Skin of body (tissue), 2 donors: ENCODE data around the gene VPS13D. TPM values are rescaled to one million over a fixed set of nuclear protein-coding genes. Genes with fewer than 3 reads are reported as not detected.

ENCODE experiments used
- DNase-seq: peaks from one replicate; lab custom pipeline; 2025; lab: John Stamatoyannopoulos, UW
- total RNA-seq: library from RNA; depleted of rRNA; stranded (reverse); fragments of >200 nt; gene quantifications from one replicate; pipeline ENCODE4 v1.2.3, GENCODE V29; 2014

The VPS13D gene
- total RNA-seq, 1 donor from 2014 or later = 63.3 TPM

DNA sequence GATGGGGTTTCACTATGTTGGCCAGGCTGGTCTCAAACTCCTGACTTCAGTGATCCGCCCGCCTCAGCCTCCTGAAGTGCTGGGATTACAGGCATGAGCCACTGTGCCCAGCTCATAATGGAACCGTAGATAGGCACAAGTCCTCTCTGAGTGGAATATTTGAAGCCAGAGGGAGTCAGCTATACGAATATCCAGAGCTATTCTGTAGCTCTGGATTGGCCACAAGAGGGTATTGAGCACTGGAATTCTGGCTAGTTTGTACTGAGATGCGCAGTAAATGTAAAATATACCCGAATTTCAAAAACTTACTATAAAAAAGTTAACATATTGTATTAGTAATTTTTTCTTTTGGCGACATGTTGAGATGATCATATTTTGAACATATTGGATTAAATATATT, 851 bp upstream of the VPS13D start:
- no peak for DNase-seq

DNA sequence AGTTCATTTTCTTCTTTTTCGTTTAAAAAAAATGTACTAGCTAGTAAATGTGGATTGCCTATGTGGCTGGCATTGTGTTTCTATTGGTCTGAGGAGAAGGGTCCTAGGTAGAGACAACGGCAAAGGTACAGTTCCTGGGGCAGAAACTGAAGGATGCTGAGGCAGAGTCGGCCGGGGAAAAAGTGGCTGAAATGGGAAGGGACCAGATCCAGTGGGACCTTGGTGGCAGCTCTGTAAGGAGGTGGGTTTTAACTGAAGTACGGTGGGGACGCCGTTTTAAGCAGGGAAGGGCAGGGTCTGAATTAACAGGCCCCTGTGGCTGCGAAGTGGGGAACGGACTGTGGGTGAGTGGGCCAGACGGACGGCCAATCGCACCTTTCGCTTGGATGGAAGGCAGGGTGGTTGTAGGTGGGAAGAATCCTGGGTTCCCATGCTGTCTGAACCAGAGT, 420 bp upstream of the VPS13D start:
- DNase-seq = no peak

DNA sequence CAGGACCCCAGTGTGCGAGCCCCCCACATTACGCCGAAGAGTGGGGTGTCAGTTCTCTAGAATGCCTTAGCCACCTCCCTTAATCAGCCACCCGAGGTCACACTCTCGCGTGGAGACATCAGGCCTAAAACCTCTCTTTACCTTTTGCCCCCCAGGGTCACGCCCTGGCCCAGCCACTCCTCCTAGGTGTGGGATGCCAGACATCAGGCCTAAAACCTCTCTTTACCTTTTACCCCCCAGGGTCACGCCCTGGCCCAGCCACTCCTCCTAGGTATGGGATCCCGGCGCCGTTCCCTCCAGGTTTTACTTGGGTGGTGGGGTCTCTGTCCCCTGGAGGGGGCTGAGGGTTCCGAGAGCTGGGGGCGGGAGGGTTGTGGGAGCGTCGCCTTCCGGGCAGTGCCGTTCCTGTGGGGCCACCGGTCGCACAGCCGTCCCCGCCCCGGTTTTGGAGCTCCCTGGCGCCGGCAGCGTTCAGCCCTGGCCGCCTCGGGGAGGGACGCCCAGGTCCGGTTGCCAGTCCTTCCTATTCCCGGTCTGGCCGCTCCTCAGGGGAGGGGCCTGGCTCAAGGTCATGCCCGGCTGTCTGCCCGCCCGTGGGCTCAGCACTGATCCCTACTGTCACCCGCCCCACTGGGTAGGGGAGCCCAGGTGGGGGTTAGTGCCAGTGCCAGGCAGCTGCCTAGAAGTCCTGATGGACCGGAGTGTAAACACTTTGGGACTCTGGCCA, 882 bp downstream of the VPS13D start:
- no peak for DNase-seq

DNA sequence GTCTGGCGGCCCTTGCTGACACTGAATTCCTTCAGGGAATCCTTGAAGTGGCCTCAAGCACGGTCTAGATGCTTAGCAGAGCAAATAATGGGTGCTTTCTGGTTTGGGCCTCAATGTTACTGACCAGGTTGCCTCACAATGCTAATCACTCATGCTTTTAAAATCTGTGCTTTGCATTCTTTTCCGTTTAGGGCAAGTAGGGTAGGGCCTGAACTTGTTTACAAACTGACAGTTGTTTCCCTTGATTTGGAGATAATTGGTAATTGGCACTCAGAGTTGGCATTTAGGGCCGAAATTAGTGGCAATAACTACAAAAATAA, 1.4 kb downstream of the VPS13D start:
- no peak for DNase-seq

DNA sequence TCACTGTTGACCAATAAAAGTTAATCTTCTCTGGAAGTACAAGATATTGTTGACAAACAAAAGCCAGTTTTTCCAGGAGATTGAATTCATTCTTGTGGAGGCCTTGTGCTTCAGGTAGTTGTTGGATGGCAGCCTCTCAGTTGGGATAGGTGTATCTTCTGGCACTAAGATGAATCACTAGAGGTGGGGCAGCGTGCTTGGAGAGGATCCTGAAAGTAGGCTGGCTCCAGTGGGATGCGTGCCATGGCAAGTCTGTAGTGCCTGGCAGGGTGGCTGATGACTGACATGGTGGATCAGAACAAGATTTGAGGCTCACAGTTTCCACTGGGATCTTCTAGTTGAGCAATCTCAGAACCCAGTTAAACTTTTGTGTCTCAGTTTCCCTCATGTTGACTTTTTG, 2.4 kb downstream of the VPS13D start:
- peak; percentile 15 for DNase-seq

DNA sequence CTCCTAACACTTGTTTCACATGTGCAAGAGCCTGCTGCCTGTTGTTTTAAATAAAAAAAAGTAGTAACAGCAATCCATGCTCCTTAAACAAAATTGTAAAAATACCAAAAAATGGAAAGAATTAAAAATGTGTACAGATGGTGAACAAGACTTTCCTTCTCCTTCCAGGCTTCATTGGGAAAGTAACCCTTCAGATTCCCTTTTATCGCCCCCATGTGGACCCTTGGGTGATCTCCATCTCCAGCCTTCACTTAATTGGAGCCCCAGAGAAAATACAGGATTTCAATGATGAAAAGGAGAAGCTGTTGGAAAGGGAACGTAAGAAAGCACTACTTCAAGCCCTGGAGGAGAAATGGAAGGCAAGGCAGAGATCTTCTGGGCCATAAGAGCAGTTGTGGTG, 14.2 kb downstream of the VPS13D start:
- DNase-seq = no peak

DNA sequence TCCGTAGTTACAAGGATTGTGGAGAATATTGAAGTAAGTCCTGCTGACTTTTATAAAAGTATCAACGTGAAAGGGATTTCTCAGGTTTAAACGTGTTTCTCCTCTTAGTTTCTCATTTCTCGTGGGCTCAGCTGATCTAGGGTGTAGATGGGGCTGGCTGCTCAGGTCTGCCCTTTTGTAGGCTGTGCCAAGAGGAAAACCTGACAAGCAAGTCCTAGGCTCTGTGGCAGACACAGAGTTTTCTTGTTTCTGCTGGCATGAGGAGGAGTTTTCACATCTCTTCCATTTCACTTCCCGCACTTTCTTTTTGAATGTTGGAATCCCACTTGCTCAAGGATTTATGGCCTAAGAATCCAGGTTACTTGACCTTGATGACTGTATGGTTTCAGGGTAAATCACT, 14.8 kb downstream of the VPS13D start:
- no peak for DNase-seq

DNA sequence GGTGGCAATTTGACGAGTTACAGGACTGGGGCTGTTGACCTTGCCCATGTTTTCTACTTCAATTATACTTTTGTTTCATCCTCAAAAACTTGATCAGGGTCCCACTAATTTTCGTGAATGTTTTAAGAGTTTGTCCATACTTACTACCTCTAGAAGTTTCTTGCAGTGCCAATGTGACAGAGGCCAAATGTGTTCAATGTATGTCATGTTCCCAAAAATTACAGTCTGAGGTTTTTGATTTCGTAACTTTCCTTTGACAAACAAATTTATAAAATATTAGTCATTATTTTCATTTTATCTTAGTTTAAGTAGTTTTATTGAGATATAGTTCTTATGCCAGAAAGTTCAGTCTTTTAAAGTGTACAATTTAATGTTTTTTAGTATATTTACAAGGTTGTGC, 15.3 kb downstream of the VPS13D start:
- DNase-seq = no peak

DNA sequence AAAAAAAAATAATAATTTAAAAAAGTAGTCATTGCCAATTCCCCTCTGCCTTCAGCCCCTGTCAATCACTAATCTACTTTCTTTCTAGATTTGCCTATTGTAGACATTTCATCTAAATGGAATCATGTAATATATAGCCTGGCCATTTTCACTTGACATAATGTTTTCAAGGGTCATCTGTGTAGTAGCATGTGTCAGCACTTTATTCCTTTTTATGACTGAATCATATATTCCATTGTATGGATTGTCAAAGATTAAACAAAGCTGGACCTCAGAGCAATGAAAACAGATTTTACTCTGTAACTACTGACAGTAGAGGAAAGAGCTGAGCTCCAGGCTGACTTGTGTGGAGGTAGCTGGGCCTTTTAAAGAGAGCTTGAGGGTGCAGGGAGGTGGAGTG, 15.9 kb downstream of the VPS13D start:
- DNase-seq = no peak

DNA sequence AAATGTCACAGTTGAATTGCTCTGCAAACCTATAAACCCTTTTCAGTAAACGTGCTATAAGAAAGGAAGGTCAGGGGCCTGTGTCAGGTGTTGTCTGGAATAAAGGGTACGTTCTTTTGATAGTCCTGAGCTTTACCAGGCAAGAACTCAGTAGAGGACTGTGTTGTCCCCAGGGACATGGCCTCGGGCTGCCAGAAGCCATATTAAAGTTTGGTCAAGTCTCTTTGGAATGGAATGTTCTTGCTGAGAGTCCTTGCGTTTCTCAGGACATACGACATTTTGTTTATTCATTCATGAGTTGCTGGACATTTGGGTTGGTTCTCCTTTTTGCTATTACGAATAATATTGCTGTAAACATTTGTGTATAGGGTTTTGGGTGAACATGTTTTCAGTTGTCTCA, 16.8 kb downstream of the VPS13D start:
- DNase-seq = no peak

DNA sequence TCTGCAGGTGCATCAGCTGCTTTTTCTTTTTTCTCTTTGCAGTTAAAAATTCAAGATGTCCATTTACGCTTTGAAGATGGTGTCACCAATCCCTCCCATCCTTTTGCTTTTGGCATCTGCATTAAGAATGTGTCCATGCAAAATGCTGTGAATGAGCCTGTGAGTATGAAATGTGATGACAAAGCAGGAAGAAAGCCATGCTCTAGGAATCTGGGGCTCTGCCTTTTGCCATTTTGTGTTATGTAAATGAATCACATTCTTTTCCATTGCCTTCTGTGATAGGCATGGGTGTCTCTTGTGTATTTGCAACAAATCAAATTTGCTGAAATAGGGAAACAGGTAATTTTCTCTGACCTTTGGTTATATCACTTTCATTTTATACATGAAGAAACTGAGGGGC, 19.4 kb downstream of the VPS13D start:
- DNase-seq = no peak

DNA sequence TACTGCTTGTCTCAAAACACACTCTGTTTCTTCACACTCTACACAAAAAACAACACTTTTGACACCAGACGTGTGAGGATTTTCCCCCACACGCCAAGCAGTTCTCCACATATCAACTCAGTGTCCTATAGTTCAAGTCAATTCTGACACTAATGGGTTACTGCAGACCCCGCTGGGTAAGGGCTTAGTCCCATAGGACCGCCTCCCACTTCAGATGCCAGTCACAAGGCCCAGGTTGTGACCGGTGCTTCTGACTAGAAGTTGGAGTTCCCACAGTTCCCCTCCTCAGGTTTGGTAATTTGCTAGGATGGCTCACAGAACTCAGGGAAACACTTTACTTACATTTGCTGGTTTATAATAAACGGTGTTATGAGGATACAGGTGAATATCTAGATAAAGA, 19.9 kb downstream of the VPS13D start:
- no peak for DNase-seq

DNA sequence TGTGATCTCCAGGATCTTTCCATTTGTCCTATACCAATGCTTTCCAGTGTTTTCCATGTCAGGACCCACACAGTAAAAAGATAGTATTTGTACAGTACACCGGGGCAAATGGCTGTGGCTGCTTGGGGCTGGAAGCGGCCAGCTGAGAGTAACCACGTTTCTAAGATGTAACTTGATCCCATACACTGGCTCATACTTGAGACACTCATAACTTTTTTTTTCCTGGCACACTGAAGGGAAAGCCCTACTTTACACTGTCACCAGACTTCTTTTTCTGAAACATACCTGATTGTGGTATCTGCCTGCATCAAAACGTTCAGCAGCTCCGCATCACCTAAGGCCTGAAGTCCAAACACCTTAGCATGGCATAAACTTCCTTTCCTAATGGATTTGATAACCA, 21.6 kb downstream of the VPS13D start:
- no peak for DNase-seq

DNA sequence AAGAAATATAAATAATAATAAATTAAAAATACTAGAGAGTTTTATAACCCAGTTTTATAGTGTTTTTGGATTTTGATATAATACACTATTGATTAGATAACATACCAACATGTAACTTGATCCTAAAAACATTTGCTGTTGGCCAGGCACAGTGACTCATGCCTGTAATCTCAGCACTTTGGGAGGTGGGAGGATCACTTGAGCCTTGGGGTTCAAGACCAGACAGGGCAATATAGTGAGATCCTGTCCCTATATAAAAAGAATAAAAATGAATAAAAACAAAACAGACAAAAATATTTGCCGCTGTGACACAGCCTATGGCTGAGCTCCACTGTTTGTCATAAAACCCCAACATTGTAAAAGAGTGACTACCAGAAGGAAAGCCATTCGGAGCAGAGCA, 26.1 kb downstream of the VPS13D start:
- no peak for DNase-seq

DNA sequence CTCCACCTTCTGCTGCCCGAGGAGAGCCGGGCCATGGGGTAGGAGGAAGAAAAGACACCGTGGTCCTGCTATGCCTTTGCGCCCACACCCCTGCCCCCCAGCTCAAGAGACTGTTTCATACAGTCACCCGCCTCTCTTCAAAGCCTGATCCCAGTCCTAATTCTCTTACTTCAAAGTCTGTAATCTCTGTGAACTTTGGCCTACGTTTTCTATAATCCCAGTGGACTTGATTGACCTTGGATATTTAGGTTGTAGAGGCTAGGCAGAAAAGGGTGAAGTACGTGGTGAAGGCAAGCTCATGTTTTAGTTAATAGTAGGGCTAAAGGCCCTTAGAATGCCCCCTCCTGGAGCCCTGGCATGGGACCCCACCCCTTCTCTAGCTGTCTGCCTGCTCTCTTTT, 28.4 kb downstream of the VPS13D start:
- no peak for DNase-seq

DNA sequence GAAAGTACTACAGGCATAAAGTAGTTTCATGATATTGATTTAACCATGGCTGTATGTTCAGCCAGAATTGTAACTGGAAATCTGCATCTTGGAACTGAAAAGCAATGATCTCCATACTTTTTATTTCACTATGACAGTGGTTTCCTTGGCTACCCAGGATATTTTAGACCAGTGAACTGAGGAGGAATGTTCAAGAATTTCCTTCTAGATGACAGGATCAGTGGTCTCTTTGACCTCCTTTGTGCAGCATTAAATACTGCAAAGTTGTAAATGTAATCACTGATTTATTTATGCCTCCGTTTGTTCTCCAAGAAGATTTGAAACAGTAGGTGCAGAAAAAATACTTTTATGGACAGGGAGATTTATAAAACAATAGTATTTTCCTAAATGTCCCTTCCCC, 39.5 kb downstream of the VPS13D start:
- no peak for DNase-seq

DNA sequence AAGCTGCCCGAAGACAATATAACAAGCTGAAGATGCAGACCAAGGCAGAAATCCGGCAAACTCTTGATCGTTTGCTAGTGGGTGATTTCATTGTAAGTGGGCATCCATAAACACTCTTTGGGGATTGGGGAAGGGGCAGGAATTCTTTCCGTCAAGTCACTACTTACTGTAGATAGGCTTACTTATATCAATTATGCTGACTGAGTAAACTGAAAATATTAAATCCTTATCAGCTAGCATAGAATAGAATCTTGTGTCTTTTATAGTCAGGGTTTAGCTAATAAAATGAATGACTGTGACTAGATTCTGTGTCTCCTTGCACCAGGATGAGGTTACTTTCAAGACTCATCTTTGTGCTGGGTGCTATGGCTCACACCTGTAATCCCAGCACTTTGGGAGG, 41.2 kb downstream of the VPS13D start:
- no peak for DNase-seq

DNA sequence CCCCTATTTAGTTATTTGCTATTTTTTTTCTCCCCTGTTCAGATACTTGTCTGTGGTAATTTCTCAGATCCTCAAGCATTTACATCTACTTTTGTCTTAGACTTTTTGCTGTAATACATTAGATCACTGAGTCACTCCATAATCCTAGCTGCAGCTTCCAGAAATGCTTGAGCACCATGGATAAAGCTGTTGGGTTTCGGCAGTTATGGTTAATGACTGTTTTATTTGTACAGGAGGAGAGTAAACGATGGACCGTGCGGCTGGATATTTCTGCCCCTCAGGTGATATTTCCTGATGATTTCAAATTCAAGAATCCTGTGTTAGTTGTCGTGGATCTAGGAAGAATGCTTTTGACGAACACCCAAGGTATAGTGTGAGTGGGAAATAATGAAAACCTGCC, 42.9 kb downstream of the VPS13D start:
- no peak for DNase-seq

DNA sequence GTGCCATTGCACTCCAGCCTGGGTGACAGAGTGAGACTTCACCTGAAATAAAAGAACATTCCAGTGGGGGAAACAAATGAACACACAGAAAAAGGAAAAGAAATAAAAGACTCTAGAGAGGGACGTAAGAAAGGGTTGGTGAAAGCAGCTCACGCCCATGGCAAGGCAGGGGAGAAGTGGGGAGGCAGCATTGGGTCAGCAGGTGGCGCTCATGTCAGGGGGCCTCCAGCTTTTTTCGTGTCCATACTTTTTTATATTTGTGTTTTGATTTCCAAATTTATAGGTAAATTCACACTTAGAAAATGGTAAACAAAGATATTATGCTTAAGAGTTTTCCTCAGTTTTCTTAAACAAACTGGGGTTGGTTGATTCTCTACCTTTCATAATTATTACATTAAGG, 45.5 kb downstream of the VPS13D start:
- no peak for DNase-seq

DNA sequence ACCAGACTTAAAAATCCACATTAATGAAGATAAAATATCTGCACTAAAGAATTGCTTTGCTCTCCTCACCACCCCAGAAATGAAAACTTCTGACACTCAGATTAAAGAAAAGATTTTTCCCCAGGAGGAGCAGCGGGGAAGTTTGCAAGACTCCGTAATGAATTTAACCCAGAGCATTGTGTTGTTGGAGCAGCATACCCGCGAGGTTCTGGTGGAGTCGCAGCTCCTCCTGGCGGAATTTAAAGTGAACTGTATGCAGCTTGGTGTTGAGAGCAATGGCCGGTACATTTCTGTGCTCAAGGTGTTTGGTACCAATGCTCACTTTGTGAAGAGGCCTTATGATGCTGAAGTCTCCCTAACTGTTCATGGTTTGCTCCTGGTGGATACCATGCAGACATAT, 46.4 kb downstream of the VPS13D start:
- DNase-seq = no peak

DNA sequence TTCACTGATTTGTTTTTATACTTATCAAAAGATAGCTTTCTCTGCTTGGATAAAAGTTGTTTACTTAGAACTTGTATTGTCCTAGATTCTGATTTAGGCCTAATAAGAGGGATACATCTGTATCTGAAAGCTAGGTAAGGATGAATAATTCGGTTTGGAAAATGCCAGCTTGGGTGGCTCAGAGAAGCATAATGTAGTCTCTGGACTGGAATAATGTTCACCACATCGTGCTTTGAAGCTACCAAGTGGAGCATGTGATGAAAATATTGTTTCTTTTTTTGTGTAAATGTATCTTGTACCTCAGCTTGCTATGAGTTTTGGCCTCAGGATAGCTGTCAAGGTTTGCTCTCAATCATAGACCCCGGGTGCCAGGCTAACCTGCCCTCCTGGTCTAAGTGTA, 49.2 kb downstream of the VPS13D start:
- no peak for DNase-seq

DNA sequence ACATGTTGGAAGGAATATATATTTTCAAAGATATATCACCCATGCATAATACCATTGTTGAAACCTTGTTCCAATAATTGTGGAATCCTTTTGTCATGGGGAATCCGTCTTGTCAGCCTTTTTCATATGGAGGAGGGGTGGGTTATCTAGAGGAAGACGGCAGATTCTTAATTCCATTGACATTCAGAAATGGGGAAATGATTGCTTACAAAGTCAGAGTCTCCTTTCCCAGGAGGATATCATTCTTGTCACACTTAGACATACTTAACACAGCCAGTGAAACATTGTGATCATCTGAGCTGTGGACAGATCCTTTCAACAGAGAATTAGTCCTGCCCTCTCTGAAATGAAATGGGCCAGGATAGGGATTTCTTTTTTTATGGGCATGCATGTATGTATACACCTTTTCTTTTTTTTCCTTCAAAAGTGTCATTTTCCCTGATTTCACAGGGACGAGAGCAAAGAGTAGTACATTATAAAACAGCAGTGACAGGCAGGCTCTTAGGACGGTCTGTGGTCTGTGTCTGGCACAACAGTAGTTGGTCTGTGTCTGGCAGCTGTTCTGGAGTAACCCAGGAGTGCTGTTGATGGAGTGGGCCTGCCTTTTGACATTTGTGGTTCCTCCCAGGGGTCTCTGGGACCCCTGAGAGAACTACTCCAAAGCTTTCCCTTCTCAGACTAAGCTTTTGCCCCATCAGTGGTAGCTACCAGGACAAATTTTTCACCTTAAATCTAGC, 50.1 kb downstream of the VPS13D start:
- DNase-seq = no peak

DNA sequence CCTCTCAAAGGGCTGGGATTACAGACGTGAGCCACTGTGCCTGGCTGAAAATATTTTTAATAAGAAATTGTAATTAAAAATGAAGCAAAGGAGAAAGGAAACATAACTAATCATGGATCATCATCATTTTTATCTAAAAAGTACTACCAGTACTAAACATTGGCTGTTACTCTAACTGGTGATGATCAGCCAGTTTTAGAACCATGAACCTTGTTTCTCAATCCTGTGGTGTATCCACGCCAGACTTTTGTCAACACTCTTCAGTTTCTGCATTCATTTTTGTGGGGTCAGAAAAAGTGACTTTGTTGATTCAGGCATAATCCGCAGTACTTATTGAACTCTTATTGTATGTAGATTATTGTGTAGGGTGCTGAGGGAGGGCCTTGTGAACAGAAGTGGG, 52.3 kb downstream of the VPS13D start:
- no peak for DNase-seq
